NCI-H460 (cell line): ENCODE data around the gene ACAP2. TPM values are rescaled to one million over a fixed set of nuclear protein-coding genes. Genes with fewer than 3 reads are reported as not detected.
"Not testable (repeated sequence)": the region's sequence is repeated elsewhere in the genome, so short reads cannot be mapped to it uniquely, and the experiment has no call there.

Source experiments
- DNase-seq: peaks from one replicate; pipeline ENCODE4 v3.0.0-alpha.2; 2016; ENCODE audit warnings: low read depth; ENCODE audit errors: extremely low read depth
- total RNA-seq: library from RNA; depleted of rRNA; stranded (reverse); fragments of >200 nt; shearing (Covaris generic); gene quantifications from 2 replicates; pipeline ENCODE4 v1.2.3, GENCODE V29; 2014

Gene ACAP2
- total RNA-seq, 1 experiment from 2014 or later: 36.7 TPM

DNA sequence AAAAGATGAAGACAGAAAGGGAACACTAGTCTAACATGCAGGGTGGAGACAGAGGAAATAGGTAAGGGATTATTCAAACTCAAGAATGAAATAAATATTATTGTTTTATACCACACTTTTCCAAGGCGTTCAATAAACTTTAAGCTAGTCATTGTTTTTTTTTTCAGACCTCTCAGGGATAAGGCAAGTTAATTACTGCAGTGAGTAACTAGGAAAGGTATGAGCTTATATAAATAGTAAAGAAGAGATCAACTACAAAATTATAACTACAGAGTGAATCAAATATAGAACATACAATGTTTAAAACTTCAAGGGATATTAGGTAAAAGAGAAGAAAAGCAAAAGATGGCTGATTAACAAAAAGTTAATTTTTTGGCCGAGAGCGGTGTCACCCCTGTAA, 140.4 kb downstream of the ACAP2 start:
- DNase-seq: no peak

DNA sequence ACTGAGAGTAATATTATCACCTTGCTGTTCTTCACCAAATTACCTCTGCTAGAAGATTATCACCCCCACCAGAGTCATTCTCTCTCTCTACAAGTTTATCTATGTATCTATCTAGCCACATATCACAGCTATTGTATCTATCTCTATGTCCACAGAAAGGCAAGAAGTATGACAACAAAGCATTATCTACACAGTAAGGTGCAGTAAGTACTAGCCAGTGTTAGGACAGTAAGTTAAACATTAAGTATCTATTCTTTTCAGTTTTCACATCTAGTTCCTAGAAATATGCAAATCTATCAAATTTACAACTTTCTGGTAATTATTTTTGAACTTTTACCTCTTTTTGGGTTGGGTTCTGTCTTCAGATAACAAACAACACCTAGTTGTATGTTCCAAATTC, 145.4 kb downstream of the ACAP2 start:
- DNase-seq: no peak

DNA sequence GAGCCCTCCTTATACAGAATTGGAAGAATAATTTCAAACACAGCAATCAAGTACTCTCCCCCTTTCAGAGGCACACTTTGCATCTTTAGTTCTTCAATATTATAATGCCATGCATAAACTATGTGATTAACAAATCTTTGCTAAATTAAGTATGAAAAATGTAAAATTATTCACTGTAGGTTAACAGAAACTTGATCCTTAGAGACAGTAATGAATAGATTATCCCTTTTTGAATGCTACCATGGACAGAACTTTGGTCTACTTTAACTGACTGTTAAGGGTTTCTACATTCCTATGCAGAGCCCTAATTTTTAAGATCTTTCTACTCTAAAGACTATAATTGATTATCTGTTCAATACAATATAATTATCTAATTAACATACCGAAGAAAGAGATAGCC, 146.2 kb downstream of the ACAP2 start:
- no peak for DNase-seq

DNA sequence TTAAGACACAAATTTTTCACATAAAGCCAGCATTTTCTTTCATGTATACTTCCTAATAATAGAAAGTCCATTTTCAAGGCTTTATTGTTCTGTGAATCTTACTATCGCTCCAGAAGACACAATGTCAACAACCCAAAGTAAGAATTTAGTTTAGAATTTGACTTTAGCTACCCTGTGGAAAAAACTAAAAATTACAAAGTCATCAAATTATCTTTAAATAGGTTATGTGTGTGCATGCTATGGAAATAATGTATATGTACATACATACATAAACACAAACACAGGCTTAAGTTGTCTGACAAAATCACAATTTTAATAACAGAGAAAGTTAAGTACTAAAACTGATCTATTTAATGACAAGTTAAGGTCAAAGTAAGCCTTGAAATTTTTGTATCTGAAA, 151.7 kb downstream of the ACAP2 start:
- DNase-seq: no peak

DNA sequence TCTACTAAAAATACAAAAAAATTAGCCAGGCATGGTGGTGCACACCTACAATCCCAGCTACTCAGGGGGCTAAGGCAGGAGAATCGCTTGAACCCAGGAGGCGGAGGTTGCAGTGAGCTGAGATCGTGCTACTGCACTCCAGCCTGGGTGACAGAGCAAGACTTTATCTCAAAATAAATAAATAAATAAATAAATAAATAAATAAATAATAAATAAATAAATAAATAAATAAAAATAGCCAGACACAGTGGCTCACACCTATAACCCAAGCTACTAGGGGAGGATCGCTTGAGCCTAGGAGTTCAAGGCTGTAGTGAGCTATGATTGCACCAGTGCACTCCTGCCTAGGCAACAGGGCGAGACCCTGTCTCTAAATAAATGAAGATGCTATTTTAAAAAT, 152.2 kb downstream of the ACAP2 start:
- not testable (repeated sequence) for DNase-seq

DNA sequence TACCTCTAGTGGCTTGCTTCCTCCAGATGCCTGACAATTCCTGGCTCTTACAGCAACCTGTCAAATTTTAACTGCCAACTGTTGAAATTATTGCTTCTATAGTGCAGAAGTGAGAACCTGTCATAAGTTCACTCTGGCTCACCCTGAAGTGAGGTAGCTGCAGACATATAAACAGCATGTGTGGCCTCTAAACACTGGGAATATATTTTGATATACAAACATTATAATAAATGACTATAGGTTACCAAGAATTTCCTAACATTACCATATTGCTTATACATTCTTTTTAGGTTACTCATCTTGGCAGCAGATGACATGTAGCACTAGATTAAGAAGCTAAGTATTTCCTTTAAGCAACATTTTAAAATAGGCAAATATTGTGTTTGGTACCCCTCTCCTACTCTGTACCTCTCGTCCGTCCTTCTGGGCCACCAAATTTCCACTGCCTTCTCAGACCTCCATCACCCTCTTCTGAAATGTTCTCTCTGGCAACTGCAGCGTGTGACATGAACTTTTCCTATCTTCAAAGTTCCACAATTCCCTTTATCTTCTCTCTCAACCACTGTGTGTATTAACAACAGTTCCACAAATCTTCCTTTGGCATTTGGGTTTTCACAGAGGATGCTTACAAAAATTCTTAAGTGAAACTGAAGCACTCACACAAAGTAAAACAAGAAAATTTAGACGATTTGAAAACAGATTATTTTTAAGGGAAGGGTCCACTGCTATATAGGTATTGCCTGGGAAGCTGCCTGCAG, 156.5 kb downstream of the ACAP2 start:
- DNase-seq: peak; percentile 8

DNA sequence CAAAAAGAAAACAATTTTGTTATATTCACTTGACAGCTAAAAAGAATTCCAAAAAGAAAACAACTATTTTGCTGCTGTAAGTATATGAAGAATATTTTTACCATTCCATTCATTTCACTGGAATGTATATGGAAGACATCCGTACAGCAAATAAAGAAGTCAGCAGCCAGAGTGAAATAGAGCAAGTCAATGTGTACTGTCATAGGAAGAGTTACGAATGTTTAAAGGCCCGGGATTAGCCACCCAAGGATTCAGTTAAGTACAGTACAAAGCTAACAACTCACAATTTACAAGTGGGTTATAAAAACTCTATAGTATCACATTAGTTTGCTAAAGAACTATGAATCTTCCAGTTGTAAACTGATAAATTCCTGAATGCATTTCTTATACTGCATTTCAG, 157.4 kb downstream of the ACAP2 start:
- peak; percentile 1 for DNase-seq

DNA sequence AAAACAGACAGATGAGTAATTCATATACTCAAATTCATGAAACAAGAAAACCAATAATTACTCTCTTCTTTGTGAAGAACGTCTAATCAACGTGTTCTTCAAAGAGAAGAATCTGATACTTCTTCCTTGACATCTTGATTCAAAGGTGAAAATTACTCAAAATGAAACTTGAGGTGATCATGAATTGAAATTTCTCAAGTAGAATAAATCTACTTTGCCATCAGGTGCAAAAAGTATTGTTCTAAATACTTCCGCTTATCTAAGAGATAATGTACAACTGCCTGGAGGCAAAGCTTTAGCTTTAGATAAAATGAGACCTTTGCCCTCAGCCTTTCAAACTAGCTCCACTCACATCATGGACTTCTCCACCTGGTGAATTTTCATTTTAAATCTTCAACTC, 158.0 kb downstream of the ACAP2 start:
- no peak for DNase-seq

DNA sequence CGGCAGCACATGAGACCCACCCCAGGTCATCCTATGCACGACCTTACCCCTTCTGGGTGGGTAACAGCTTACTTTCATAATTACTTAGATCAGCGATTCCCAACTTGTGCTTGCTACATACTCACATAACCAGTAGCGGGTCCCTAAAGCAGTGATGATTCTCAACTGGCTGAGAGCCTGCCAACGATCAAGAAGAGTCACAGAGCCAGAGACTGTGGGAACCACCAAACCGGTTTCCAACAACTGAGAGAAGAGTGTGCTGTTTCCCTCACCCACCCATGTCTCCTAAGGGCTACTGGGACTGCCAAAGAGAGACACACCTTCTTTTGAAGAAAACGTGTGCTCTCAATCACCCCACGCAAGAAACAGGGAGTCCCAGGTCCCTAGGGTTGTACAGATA, 159.9 kb downstream of the ACAP2 start:
- DNase-seq: no peak

DNA sequence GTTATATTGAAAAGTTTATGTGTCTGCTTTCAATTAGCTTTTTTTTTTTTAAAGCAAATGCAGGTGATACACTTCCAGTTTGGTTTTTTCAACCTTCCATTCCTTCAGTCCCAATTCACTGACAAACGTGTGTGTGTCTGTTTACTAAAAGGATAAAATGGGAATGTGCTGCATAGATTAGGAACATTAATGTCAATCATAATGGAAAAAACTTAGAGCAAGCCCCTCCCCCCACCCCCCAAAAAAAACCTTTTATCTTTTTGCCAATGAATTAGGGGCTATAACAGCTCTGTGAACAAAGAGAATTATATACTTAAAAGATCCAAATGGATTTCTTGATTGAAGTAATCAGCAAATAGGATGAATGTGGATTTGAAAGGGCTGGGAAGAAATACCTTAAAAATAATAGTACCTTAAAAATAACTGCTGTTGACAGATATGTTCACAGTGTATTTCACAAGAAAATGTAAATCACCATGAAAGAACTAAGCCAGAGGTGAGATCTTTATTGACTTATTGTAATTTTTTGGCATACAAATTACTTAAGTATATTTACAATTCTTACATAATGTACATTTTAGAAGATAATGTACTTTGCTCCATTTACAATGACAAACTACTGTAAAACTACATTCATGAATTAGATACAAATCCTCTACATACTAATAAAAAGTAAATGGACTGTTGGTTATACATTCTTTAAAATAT, 168.4 kb downstream of the ACAP2 start:
- no peak for DNase-seq

DNA sequence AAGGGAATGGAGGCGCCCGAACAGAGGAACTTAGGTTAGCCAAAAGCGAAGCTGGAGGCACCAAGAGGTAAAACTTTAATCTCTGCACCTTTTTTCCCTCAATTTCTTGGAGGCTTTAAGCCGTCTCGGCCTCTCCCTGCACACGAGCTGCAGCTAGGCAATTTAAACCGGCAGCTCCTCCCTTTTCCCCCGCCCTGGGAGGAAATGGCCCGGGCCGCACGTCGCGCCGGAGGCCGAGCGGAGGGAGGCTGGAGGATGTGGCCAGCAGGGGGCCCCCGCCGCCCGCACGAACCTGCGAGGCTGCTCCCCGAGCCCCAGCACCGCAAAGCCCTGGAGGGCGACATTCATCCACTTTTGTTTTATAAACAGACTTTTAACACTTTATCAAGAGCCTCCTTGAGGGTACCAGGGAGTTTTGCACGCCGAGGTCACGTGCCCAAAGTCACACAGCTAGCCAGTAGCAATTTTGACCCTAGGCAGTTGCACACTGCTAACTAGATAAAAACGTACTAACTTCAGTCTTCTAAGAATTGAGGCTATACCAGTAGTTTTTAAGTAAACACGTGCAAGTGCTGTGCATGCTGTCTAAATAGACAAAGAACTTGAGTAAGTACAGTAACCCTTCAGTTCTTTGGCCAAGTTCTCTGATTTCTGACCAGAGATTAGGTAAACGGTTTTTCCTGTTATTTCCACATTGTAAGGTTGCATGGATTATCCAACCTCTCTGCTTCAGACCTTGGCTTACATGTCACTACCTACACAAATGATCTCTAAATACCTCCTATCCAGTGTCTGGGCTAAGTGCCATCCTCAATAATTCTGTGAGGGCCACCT, 171.2 kb downstream of the ACAP2 start:
- DNase-seq: peak; percentile 69

DNA sequence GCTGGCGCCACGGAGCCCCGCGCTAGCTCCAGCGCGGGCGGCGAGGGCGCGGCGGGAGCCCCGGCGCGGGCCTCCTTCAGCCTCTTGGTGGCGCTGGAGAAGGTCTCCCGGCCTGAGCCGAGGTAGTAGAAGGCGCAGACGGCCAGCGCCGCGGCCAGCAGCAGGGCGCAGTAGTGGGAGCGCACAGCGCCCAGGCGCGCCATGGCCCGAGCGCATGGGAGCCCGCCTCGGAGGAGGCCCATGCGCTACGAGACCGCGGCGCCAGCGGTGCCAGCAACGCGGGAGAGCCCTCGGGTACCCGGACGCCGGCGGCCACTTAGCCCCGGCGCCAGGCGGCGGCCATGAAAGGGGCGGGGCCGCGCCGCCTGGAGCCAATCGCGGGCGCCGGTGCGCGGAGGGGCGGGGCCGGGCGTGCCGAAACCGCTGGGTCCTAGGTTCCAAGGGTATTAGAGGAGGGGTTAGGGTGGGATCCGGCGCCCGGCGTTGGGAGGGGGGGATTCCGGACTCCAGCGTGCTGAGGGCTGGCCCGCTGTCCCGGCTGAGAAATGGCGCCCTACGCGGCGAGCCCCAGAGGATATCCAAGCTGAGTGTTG, 171.9 kb downstream of the ACAP2 start, which contains the start of gene XXYLT1:
Gene XXYLT1, minus strand, starts transcription at position 343 of the 593 bp plus-strand sequence. Its CDS starts 101 bp downstream, at position 242.
- DNase-seq: peak; percentile 77

DNA sequence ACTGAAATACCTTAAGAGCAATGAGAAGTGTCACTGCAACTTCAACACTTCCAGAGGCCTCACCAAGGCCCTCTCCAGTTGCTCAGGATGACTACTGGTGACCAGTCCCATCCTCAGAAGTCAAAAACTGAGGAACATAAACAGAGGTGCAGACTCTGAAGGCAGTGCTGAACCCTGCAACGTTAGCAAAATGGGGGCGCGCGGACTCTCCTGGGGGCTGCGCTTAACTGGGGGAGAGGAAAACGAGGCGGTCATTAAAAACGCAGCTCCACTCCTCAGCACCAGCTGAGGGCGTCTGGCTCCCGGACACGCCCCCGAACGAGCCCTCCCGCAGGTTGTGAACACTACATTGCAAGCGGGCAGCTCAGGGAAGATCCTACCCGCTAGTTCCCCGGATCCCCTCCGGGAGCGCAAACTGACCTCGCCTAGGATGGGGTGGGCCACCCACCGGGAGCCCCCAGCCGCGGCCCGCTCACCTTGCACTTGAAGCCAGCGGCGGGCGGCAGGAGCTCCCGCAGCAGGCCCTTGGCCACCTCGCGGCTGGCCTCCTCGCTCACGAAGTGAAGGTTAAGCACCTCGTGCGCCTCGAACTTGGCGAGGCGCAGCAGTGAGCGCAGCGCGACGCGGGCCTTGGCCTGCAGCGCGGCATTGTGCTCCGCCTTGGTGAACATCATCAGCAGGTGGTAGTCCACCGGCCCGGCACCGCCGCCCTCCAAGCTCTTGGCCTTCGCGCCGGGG, 172.6 kb downstream of the ACAP2 start:
- DNase-seq: peak; percentile 5

DNA sequence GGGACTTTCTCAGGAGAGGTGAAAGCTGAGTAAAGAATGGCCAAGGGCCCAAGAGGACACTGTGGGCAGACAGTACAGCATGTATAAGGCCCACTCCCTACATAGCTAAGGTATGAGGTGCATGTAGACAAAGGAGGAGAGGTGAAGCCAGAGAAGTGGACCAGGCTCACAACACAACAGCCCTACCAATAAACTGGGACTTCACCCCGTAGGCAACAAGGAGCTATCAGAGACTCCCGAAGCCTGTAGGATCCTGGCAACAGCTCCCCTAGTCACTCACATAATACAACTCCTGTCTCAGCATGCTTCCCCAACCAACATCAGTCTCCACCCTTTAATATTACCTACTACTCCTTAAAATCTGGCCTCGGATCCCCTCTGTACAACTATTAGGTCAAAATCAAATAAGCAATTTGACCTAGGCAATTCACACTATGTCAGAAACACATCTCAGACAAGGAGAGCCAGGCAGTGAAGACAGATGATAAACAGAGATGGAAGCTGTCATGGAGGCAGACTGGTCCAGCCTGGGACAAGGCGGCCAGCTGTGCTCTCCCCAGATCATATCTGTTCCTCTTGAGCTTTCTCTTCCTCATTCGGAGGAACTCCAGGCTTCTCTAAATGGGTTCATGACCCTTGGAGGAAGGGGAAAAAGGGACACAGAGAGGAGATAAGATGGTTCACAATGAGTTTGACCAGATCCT, 173.3 kb downstream of the ACAP2 start:
- DNase-seq: no peak

DNA sequence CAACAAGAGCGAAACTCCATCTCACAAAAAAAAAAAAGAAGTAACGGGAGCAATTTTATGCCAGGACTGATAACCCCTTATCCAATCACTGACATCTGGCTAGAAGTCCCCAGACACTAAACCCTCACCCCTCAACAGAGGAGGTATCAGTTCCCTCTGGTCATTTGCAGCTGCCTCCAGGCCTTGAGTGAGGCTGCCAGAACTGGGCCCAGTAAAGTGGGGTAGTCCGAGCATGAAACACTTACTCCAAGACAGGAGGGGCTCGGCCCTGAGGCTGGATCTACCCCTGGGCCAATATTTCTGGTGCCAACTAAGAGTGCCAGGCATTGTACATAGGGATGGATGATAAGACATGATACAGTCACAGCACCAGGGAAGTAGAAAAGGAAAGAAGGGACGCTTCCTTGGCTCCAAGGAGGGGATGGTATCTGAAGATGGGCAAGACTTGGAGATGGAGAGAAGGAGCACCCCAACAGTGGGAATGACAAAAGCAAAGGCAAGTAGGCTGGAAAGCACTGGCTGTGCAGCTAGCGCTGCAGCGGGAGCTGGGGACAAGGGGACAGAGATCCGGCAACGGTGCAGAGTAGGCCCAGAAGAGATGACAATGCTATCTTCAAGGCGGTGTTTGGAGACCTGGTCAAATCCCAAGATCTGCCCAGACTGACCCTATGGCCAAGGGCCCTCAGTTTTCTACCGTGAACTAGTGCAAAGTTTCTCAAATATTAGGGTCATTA, 174.1 kb downstream of the ACAP2 start:
- no peak for DNase-seq

DNA sequence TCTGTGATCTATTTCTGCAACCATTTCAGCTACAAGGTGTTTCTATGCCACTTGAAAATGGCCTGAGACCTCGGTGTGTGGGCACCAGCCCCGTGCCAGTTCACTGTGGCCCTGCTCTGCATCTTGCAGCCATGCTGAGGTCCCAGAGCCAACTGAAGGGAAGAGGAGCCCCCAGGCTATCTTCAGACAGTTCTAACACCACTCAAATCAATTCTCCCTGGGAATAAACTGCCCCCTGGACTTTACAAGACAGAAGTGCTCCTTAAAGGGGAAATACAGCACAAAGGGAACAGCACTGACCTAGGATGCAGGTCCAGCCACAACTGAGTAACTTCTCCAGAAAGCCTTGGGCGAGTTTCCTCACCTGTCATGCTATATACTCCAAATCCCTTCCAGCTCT, 175.7 kb downstream of the ACAP2 start:
- DNase-seq: no peak

DNA sequence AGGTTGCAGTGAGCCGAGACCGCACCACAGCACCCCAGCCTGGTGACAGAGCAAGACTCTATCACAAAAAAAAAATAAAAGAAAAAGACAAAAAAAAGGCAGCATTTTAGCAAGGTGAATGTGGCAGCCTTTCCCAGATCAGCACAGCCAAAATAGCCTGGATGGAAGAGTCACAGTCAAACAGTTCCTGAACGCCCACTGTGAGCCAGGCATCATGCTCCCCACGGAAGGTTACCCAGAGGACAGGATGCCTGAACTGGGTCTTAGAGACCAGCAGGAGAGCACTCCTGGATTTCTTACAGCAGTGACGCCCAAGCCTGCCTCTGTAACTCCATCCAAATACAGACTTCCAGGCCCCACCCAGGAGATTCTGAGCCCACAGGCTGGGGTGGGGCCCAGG, 176.4 kb downstream of the ACAP2 start:
- no peak for DNase-seq

DNA sequence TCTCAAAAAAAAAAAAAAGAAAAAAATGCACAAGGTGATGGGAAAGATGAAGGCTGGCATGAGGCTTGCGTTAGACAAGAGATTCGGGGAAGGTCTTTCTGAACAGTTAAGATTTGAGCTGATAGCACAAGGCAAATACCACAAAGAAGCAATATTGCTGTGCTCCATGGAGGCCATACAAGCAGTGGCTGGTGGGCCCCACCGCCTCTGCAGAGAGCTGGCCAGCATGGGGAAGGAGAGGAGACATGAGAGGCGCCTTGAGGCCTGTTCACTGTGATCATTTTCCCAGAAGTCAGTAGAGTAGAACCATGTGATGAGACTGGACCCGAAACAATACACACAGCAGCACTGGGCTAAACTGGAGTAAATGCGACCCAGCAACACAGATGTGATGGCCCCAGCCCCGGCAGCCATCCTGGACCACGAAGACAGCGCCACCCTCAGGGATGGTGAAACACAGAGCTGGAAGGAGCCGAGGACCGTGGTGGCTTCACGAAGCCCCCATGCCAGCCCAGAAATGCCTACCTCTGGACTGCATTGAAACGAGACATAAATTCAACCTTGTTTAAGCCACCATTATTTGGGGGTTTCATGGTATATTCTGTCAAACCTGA, 177.3 kb downstream of the ACAP2 start:
- DNase-seq: no peak
